Ovary (tissue), 9 donors: Measurements from ENCODE around the gene SUSD5. TPM values are rescaled to one million over a fixed set of nuclear protein-coding genes. Genes with fewer than 3 reads are reported as not detected.

Experiments
- DNase-seq, 5 donors: peaks; one replicate each; pipeline ENCODE4 v3.0.0-alpha.2; 2019 to 2020
- H3K27ac ChIP-seq, 2 donors: fragments of 200-600 bp; one replicate each; pipeline versions ENCODE4 v1.5.1 to v1.8.0; 2019 to 2022
- H3K27me3 ChIP-seq: fragments of 200-600 bp; one replicate; pipeline ENCODE4 v1.8.0; 2022
- H3K36me3 ChIP-seq: fragments of 200-600 bp; sonication (generic); one replicate; pipeline ENCODE4 v1.5.1; 2019
- H3K4me1 ChIP-seq: one replicate; pipeline ENCODE4 v1.8.1; 2013; ENCODE audit warnings: mild to moderate bottlenecking, moderate library complexity; ENCODE audit not compliant: insufficient read depth
- H3K4me3 ChIP-seq: fragments of 200-600 bp; sonication (generic); one replicate; pipeline ENCODE4 v1.5.1; 2017
- H3K9me3 ChIP-seq, 2 donors: fragments of 200-600 bp in 1 of 2; sonication (generic) in 1 of 2; one replicate each; pipeline versions ENCODE4 v1.5.1 to v1.8.1; 2013 to 2019; ENCODE audit warnings: mild to moderate bottlenecking in 1 of 2, moderate library complexity in 1 of 2
- EP300 ChIP-seq: sonication (generic); formaldehyde crosslinking; IDR thresholded peaks from one replicate; pipeline ENCODE4 v1.6.1; 2017; ENCODE audit warnings: antibody characterized with exemption
- POLR2A ChIP-seq: fragments of 450-650 bp; IDR thresholded peaks from one replicate; pipeline ENCODE4 v1.6.1; 2017; ENCODE audit warnings: antibody characterized with exemption, mild to moderate bottlenecking, moderate library complexity
- WGBS, 3 donors: extraction: QIAGEN DNeasy Blood & Tissue Kit in 1 of 3; methylation state at CpG; one replicate each; pipeline versions ENCODE4 v1.1.5 to v1.1.7; 2013 to 2017; 5-methylcytosine and 5-hydroxymethylcytosine counted together
- intact Hi-C, 4 donors: fragments of 100-400 bp; cut with DNase I; formaldehyde crosslinking; loops; one replicate each; pipeline versions ENCODE4 v1.11.0 to v1.15.1; 2022 to 2023
- polyA plus RNA-seq, 2 donors: library from polyadenylated mRNA; stranded (reverse); fragments of 200-250 nt in 1 of 2; fragments of 350-450 nt in 1 of 2; fragmentation: Illumina TruSeq in 1 of 2; extraction: RNeasy Lipid Tissue Mini Kit (QIAGEN cat#74804) in 1 of 2; gene quantifications; one replicate each; pipeline ENCODE4 v1.2.3, GENCODE V29; 2013 to 2014
- total RNA-seq, 7 donors: library from RNA; depleted of rRNA in 2 of 7; stranded (reverse); fragments of >200 nt in 2 of 7; fragmentation: NEBNext Ultra II Directional in 3 of 7; extraction: Animal tissue kit (Norgen Biotek cat#: 25700) in 3 of 7; gene quantifications; one replicate each; pipeline versions ENCODE4 v1.1.0 to v1.2.4, GENCODE V29; 2016 to 2023
- TF ChIP-seq, protein P1 (sequence below), 3 donors: fragments of 450-650 bp in 2 of 3; fragments of 200-600 bp in 1 of 3; IDR thresholded peaks; one replicate each; pipeline versions ENCODE4 v1.5.1 to v1.8.0; 2016 to 2022; ENCODE audit warnings: antibody characterized with exemption in 3 of 3, mild to moderate bottlenecking in 1 of 3
- donor health status: DM: no; HTN: no; CAD: no; lungs with moderate emphysema.
- donor health status: DM: no; HTN: no; CAD: no.
- donor health status: Bipolar disorder and iron deficiency.
- donor health status: DM: yes; HTN: yes; CAD: no.
- donor health status: DM: no; HTN: no; CAD: no.
- donor health status: DM: yes; HTN: yes; CAD: no.

The SUSD5 gene
- total and polyA plus RNA-seq, 9 donors, result 0.24 to 16.0 (median 2.7) TPM

DNA sequence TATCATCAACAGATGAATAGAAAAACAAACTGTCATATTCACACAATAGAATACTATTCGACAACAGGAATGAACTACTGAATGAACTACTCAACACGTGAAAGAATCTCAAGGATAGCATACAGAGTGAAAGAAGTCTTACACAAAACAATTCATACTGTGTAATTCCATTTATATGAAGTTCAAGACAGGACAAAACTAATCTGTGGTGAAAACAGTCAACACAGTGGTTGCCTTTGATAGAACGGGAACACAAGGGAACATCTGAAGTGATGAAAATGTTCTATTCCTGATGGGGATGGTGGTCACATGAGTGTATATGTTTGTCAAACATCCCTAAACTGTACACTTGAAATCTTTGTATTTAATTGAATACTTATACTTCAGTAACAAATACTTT, 2.6 kb upstream of the SUSD5 start:
- intact Hi-C loops, result no loop called here
- no peak for DNase-seq
- H3K36me3 ChIP-seq, result no peaks in the 10 kb centered on the region
- H3K9me3 ChIP-seq, result no peaks in the 10 kb centered on the region
- no peak overlapping the region for H3K27ac ChIP-seq
- H3K4me1 ChIP-seq, result no peaks in the 10 kb centered on the region
- WGBS, 3 donors, result 67 to 72% (median 67%) methylated on average over 3 of the region's 3 CpGs
- TF ChIP-seq EP300, result no peak
- TF ChIP-seq POLR2A, result no peak
- TF ChIP-seq, protein P1, sequence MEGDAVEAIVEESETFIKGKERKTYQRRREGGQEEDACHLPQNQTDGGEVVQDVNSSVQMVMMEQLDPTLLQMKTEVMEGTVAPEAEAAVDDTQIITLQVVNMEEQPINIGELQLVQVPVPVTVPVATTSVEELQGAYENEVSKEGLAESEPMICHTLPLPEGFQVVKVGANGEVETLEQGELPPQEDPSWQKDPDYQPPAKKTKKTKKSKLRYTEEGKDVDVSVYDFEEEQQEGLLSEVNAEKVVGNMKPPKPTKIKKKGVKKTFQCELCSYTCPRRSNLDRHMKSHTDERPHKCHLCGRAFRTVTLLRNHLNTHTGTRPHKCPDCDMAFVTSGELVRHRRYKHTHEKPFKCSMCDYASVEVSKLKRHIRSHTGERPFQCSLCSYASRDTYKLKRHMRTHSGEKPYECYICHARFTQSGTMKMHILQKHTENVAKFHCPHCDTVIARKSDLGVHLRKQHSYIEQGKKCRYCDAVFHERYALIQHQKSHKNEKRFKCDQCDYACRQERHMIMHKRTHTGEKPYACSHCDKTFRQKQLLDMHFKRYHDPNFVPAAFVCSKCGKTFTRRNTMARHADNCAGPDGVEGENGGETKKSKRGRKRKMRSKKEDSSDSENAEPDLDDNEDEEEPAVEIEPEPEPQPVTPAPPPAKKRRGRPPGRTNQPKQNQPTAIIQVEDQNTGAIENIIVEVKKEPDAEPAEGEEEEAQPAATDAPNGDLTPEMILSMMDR (IDR thresholded peaks at IDR 0.05), result no peak
- H3K4me3 ChIP-seq, result no peak overlapping the region
- no peaks in the 10 kb centered on the region for H3K27me3 ChIP-seq

GRCh38 chr3:33219175-33219487, 521 bp upstream of the SUSD5 start:
- DNase-seq, result no peak
- no peak overlapping the region for H3K27ac ChIP-seq
- WGBS, 3 donors, result 8 to 10% (median 9%) methylated on average over 15 of the region's 15 CpGs

DNA sequence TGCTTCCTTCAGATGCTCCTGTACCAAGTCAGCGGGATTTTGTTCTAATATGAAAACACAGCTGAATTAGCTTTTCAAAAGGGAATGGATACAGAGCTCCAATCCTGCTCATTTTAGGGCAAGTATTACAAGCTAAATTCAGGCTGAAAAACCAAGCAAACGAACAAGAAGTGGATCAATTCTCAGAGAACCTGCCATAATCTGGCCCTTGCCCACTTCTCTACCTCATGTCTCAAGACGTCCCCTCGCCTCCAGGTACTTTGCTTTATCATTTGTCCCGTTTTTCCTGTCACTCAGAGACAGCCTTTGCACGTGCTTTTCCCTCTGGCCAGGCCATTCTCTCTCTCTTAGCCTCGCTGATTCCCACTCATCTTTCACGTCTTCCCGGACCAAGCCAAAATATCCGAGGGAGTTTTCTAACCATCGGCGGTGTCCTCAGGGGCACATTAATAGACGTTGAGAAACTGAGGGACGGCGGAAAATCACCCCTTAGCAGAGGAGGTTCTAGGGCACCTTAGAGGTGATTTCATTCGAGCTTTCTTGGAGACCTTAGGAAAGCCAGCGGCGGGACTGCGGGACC, 654 bp downstream of the SUSD5 start:
- Histone ChIP-seq H3K4me1 (no peaks in the 10 kb centered on the region), H3K36me3 (no peaks in the 10 kb centered on the region), H3K4me3 (peak overlapping the region; percentile 31), H3K27me3 (no peaks in the 10 kb centered on the region), H3K27ac (no peak overlapping the region), H3K9me3 (no peaks in the 10 kb centered on the region)
- TF ChIP-seq POLR2A (no peak), EP300 (no peak)
- TF ChIP-seq, protein P1 (IDR thresholded peaks at IDR 0.05), result no peak
- no peak for DNase-seq
- WGBS, 3 donors, result 2 to 3% (median 2%) methylated on average over 19 of the region's 19 CpGs
- intact Hi-C loops, result no loop called here

More at GRCh38 chr3:33219175-33219487, 521 bp upstream of the SUSD5 start:
- Histone ChIP-seq H3K36me3 (no peaks in the 10 kb centered on the region), H3K9me3 (no peaks in the 10 kb centered on the region), H3K4me1 (no peaks in the 10 kb centered on the region), H3K4me3 (peak overlapping the region; percentile 31), H3K27me3 (no peaks in the 10 kb centered on the region)
- TF ChIP-seq, protein P1 (IDR thresholded peaks at IDR 0.05), result no peak
- TF ChIP-seq EP300 (no peak), POLR2A (no peak)
- intact Hi-C loops, result no loop called here

- TF ChIP-seq POLR2A, result no peak
- no peak for TF ChIP-seq EP300
- TF ChIP-seq, protein P1 (IDR thresholded peaks at IDR 0.05), result no peak
- Histone ChIP-seq H3K27ac (no peak overlapping the region), H3K9me3 (no peaks in the 10 kb centered on the region), H3K4me1 (no peaks in the 10 kb centered on the region), H3K4me3 (no peak overlapping the region), H3K27me3 (no peaks in the 10 kb centered on the region), H3K36me3 (no peaks in the 10 kb centered on the region)
- intact Hi-C loops, result no loop called here
- DNase-seq, result no peak
- WGBS, 3 donors, result 92 to 95% (median 94%) methylated on average over 3 of the region's 3 CpGs
Measured at GRCh38 chr3:33215739-33216138, 2.9 kb downstream of the SUSD5 start.
